ENCODE measurements around the gene ATG5. TPM values are rescaled to one million over a fixed set of nuclear protein-coding genes. Genes with fewer than 3 reads are reported as not detected.

Gene ATG5
- total RNA-seq, 2 experiments from 2014 or later: 18.8 to 31.1 TPM

- H3K4me1 ChIP-seq (ENCODE audit: insufficient read depth, low read length, poor library complexity, severe bottlenecking): no peaks in the 10 kb centered on the region
- H3K27ac ChIP-seq (ENCODE audit: low read depth, low read length, poor library complexity, severe bottlenecking): no peak overlapping the region
- H2AFZ ChIP-seq (ENCODE audit: low read length): no peak overlapping the region
- intact Hi-C loops (cut with micrococcal nuclease; ENCODE audit: unreplicated experiment): no loop called here
- H3K4me2 ChIP-seq (ENCODE audit: low read length): no peak overlapping the region
- BruUV-seq (replicated peaks): no TSS peak
- H3K36me3 ChIP-seq (ENCODE audit: insufficient read depth, low read length): peaks cover 4% of the 10 kb centered on the region; the same call in 1 of the 2 replicates
- H3K79me2 ChIP-seq (ENCODE audit: insufficient read depth, low read depth, low read length): peaks cover 6% of the 10 kb centered on the region; the same call in 1 of the 2 replicates
- no peaks in the 10 kb centered on the region for H3K9me3 ChIP-seq (ENCODE audit: low read length)
- TF ChIP-seq EZH2phosphoT487 (IDR thresholded peaks at IDR 0.05; ENCODE audit: borderline replicate concordance, low read depth, low read length) (no peak), CTCF (conservative IDR thresholded peaks at IDR 0.05; ENCODE audit: low read length) (no peak)
- DNase-seq (ENCODE audit: low spot score): no peak
- ChIA-PET POLR2A (interaction anchor here (0.9 to 1.2 kb wide), 4 partner anchors 12 to 46 kb away, joined by 3 read pairs; no protein-coding TSS in a partner anchor), CTCF (ENCODE audit: unreplicated experiment) (no interaction called here)
- no peak overlapping the region for H3K4me3 ChIP-seq (ENCODE audit: low read depth, low read length, poor library complexity, severe bottlenecking)
- no peaks in the 10 kb centered on the region for H3K9me2 ChIP-seq (ENCODE audit: insufficient read depth, low read length)
- H4K20me1 ChIP-seq (ENCODE audit: insufficient read depth, low read length): 0 out of 2 replicates have a peak, but pooled peaks cover 5% of the 10 kb centered on the region
Measured at GRCh38 chr6:106256201-106256968, 69.2 kb downstream of the ATG5 start.

GRCh38 chr6:106255306-106255705 is 70.3 kb downstream of the ATG5 start:
- ChIA-PET POLR2A (no interaction called here), CTCF (ENCODE audit: unreplicated experiment) (no interaction called here)
- Histone ChIP-seq H3K36me3 (ENCODE audit: insufficient read depth, low read length) (no peaks in the 10 kb centered on the region), H3K27ac (ENCODE audit: low read depth, low read length, poor library complexity, severe bottlenecking) (no peak overlapping the region), H3K4me3 (ENCODE audit: low read depth, low read length, poor library complexity, severe bottlenecking) (no peak overlapping the region), H3K79me2 (ENCODE audit: insufficient read depth, low read depth, low read length) (peaks cover 6% of the 10 kb centered on the region; the same call in 1 of the 2 replicates), H2AFZ (ENCODE audit: low read length) (no peak overlapping the region), H4K20me1 (ENCODE audit: insufficient read depth, low read length) (0 out of 2 replicates have a peak, but pooled peaks cover 5% of the 10 kb centered on the region), H3K4me1 (ENCODE audit: insufficient read depth, low read length, poor library complexity, severe bottlenecking) (no peaks in the 10 kb centered on the region), H3K9me2 (ENCODE audit: insufficient read depth, low read length) (no peaks in the 10 kb centered on the region), H3K4me2 (ENCODE audit: low read length) (no peak overlapping the region), H3K9me3 (ENCODE audit: low read length) (no peaks in the 10 kb centered on the region)
- intact Hi-C loops (cut with micrococcal nuclease; ENCODE audit: unreplicated experiment): no loop called here
- BruUV-seq (replicated peaks): no TSS peak
- TF ChIP-seq EZH2phosphoT487 (IDR thresholded peaks at IDR 0.05; ENCODE audit: borderline replicate concordance, low read depth, low read length) (no peak), CTCF (conservative IDR thresholded peaks at IDR 0.05; ENCODE audit: low read length) (no peak)
- no peak for DNase-seq (ENCODE audit: low spot score)

- POLR2A ChIA-PET: interaction anchor here (0.7 to 1.3 kb wide), 2 partner anchors 33 to 266 kb away, joined by 3 to 5 read pairs; no protein-coding TSS in a partner anchor
- intact Hi-C loops (cut with micrococcal nuclease; ENCODE audit: unreplicated experiment): no loop called here
- CTCF ChIA-PET (ENCODE audit: unreplicated experiment): no interaction called here
Measured at GRCh38 chr6:106254636-106255035, 70.9 kb downstream of the ATG5 start.

More at GRCh38 chr6:106254636-106255035, 70.9 kb downstream of the ATG5 start:
- BruUV-seq (replicated peaks): no TSS peak
- H3K4me2 ChIP-seq (ENCODE audit: low read length): no peak overlapping the region
- H3K27ac ChIP-seq (ENCODE audit: low read depth, low read length, poor library complexity, severe bottlenecking): no peak overlapping the region
- TF ChIP-seq CTCF (conservative IDR thresholded peaks at IDR 0.05; ENCODE audit: low read length) (no peak), EZH2phosphoT487 (IDR thresholded peaks at IDR 0.05; ENCODE audit: borderline replicate concordance, low read depth, low read length) (no peak)
- peaks cover 6% of the 10 kb centered on the region; the same call in 1 of the 2 replicates for H3K79me2 ChIP-seq (ENCODE audit: insufficient read depth, low read depth, low read length)
- H4K20me1 ChIP-seq (ENCODE audit: insufficient read depth, low read length): 0 out of 2 replicates have a peak, but pooled peaks cover 5% of the 10 kb centered on the region
- H2AFZ ChIP-seq (ENCODE audit: low read length): no peak overlapping the region
- no peak overlapping the region for H3K4me3 ChIP-seq (ENCODE audit: low read depth, low read length, poor library complexity, severe bottlenecking)
- H3K9me2 ChIP-seq (ENCODE audit: insufficient read depth, low read length): no peaks in the 10 kb centered on the region
- no peaks in the 10 kb centered on the region for H3K9me3 ChIP-seq (ENCODE audit: low read length)
- H3K4me1 ChIP-seq (ENCODE audit: insufficient read depth, low read length, poor library complexity, severe bottlenecking): no peaks in the 10 kb centered on the region
- no peaks in the 10 kb centered on the region for H3K36me3 ChIP-seq (ENCODE audit: insufficient read depth, low read length)
- DNase-seq (ENCODE audit: low spot score): no peak
